ENCODE results near the gene GRM4.

GRM4 gene

GRCh38 chr6:34056305-34057108, 89.4 kb downstream of the GRM4 start:
- Histone ChIP-seq H3K27me3 (replicated peaks; ENCODE audit: insufficient read depth, low read length) (peaks cover 68% of the 10 kb centered on the region), H3K4me3 (ENCODE audit: low read length) (no peak overlapping the region), H3K4me2 (ENCODE audit: low read depth, low read length) (peak overlapping the region; percentile 20; the same call in 1 of the 2 replicates), H3F3A (ENCODE audit: insufficient read depth, low read length) (no peaks in the 10 kb centered on the region), H3K9me3 (replicated peaks; ENCODE audit: insufficient read depth, low read length) (no peaks in the 10 kb centered on the region), H2AFZ (ENCODE audit: low read length) (peak overlapping the region; percentile 56; the same call in 1 of the 2 replicates), H3K79me2 (ENCODE audit: low read length) (no peaks in the 10 kb centered on the region), H3K9ac (ENCODE audit: low read length) (no peak overlapping the region), H4K20me1 (ENCODE audit: insufficient read depth, low read length) (no peaks in the 10 kb centered on the region), H3K9me2 (replicated peaks; ENCODE audit: insufficient read depth, low read length) (no peaks in the 10 kb centered on the region), H3K36me3 (replicated peaks; ENCODE audit: insufficient read depth, low read length) (no peaks in the 10 kb centered on the region), H3K4me1 (ENCODE audit: low read length) (0 out of 2 replicates have a peak, but pooled peaks cover 6% of the 10 kb centered on the region), H3K27ac (ENCODE audit: low read length) (no peak overlapping the region)
- peak; percentile 46 for DNase-seq
- TF ChIP-seq, protein P1, sequence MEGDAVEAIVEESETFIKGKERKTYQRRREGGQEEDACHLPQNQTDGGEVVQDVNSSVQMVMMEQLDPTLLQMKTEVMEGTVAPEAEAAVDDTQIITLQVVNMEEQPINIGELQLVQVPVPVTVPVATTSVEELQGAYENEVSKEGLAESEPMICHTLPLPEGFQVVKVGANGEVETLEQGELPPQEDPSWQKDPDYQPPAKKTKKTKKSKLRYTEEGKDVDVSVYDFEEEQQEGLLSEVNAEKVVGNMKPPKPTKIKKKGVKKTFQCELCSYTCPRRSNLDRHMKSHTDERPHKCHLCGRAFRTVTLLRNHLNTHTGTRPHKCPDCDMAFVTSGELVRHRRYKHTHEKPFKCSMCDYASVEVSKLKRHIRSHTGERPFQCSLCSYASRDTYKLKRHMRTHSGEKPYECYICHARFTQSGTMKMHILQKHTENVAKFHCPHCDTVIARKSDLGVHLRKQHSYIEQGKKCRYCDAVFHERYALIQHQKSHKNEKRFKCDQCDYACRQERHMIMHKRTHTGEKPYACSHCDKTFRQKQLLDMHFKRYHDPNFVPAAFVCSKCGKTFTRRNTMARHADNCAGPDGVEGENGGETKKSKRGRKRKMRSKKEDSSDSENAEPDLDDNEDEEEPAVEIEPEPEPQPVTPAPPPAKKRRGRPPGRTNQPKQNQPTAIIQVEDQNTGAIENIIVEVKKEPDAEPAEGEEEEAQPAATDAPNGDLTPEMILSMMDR (IDR thresholded peaks at IDR 0.05; ENCODE audit: low read length), result no peak
- TF ChIP-seq EZH2phosphoT487 (IDR thresholded peaks at IDR 0.05; ENCODE audit: low read length) (no peak), EZH2 (optimal IDR thresholded peaks at IDR 0.05; ENCODE audit: low read depth, low read length) (no peak)

- Histone ChIP-seq H2AFZ (ENCODE audit: low read length) (no peak overlapping the region), H3K27me3 (replicated peaks; ENCODE audit: insufficient read depth, low read length) (peaks cover 70% of the 10 kb centered on the region), H3K4me3 (ENCODE audit: low read length) (no peak overlapping the region), H3K27ac (ENCODE audit: low read length) (no peak overlapping the region), H3K9ac (ENCODE audit: low read length) (no peak overlapping the region), H3K9me3 (replicated peaks; ENCODE audit: insufficient read depth, low read length) (no peaks in the 10 kb centered on the region), H3K4me2 (ENCODE audit: low read depth, low read length) (0 out of 2 replicates have a peak overlapping the region, but pooled peaks have one; percentile 20), H3K9me2 (replicated peaks; ENCODE audit: insufficient read depth, low read length) (no peaks in the 10 kb centered on the region), H3K36me3 (replicated peaks; ENCODE audit: insufficient read depth, low read length) (no peaks in the 10 kb centered on the region), H3F3A (ENCODE audit: insufficient read depth, low read length) (no peaks in the 10 kb centered on the region), H3K79me2 (ENCODE audit: low read length) (no peaks in the 10 kb centered on the region), H4K20me1 (ENCODE audit: insufficient read depth, low read length) (no peaks in the 10 kb centered on the region), H3K4me1 (ENCODE audit: low read length) (0 out of 2 replicates have a peak, but pooled peaks cover 6% of the 10 kb centered on the region)
- peak; percentile 48 for DNase-seq
- TF ChIP-seq, protein P1 (IDR thresholded peaks at IDR 0.05; ENCODE audit: low read length), result peak; percentile 76
- TF ChIP-seq EZH2 (optimal IDR thresholded peaks at IDR 0.05; ENCODE audit: low read depth, low read length), result no peak
Observed at GRCh38 chr6:34055223-34055933, 90.5 kb downstream of the GRM4 start.

DNA sequence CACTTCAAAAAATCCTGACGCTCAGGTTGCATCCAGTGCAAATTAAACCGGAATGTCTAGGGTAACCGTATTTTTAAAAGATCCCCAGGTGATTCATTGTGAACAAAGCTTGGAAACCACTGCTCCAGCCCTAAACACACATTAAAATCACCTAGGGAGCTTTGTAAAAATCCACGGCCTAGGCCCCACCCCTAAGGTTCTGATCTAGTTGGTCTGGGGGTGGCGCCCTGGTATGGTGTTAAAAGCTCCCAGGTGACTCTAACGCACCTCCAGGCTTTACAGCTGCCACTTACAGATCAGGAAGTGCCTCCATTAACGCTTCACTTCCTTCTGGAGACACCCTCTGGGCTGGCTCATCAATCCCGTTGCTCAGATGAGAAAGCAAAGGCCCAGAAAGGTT, 92.2 kb downstream of the GRM4 start:
- peaks cover 69% of the 10 kb centered on the region for H3K27me3 ChIP-seq (replicated peaks; ENCODE audit: insufficient read depth, low read length)
- DNase-seq, result no peak
- no peaks in the 10 kb centered on the region for H3K79me2 ChIP-seq (ENCODE audit: low read length)
- H3K9me3 ChIP-seq (replicated peaks; ENCODE audit: insufficient read depth, low read length), result no peaks in the 10 kb centered on the region
- H3K4me3 ChIP-seq (ENCODE audit: low read length), result no peak overlapping the region
- TF ChIP-seq EZH2 (optimal IDR thresholded peaks at IDR 0.05; ENCODE audit: low read depth, low read length), result no peak
- TF ChIP-seq, protein P1 (IDR thresholded peaks at IDR 0.05; ENCODE audit: low read length), result no peak
- TF ChIP-seq EZH2phosphoT487 (IDR thresholded peaks at IDR 0.05; ENCODE audit: low read length), result no peak
- H3K36me3 ChIP-seq (replicated peaks; ENCODE audit: insufficient read depth, low read length), result no peaks in the 10 kb centered on the region
- no peak overlapping the region for H3K27ac ChIP-seq (ENCODE audit: low read length)
- H3K4me1 ChIP-seq (ENCODE audit: low read length), result 0 out of 2 replicates have a peak, but pooled peaks cover 6% of the 10 kb centered on the region
- no peak overlapping the region for H2AFZ ChIP-seq (ENCODE audit: low read length)
- no peaks in the 10 kb centered on the region for H4K20me1 ChIP-seq (ENCODE audit: insufficient read depth, low read length)
- no peak overlapping the region for H3K9ac ChIP-seq (ENCODE audit: low read length)
- H3K4me2 ChIP-seq (ENCODE audit: low read depth, low read length), result no peak overlapping the region
- H3F3A ChIP-seq (ENCODE audit: insufficient read depth, low read length), result no peaks in the 10 kb centered on the region
- H3K9me2 ChIP-seq (replicated peaks; ENCODE audit: insufficient read depth, low read length), result no peaks in the 10 kb centered on the region
